Activated naive CD4-positive, alpha-beta T cell treated with anti-CD3 and anti-CD28 coated beads, Interleukin-2, amount 50 U/mL, for 24 hours (primary cell): ENCODE results near the gene CIAO1.
"Not testable (repeated sequence)": the region's sequence is repeated elsewhere in the genome, so short reads cannot be mapped to it uniquely, and the experiment has no call there.

Experiments used
- H3K27ac Mint-ChIP-seq: one replicate; pipeline ENCODE4 v1.8.0; 2021; ENCODE audit warnings: mild to moderate bottlenecking, mixed read lengths
- H3K27me3 Mint-ChIP-seq: one replicate; pipeline ENCODE4 v1.8.0; 2021; ENCODE audit warnings: mixed read lengths
- H3K36me3 Mint-ChIP-seq: one replicate; pipeline ENCODE4 v1.8.0; 2021; ENCODE audit warnings: mixed read lengths
- H3K4me1 Mint-ChIP-seq: one replicate; pipeline ENCODE4 v1.8.0; 2021; ENCODE audit warnings: mixed read lengths
- H3K4me3 Mint-ChIP-seq: one replicate; pipeline ENCODE4 v1.8.0; 2021; ENCODE audit warnings: mild to moderate bottlenecking, mixed read lengths
- H3K9me3 Mint-ChIP-seq: one replicate; pipeline ENCODE4 v1.8.0; 2021; ENCODE audit warnings: mixed read lengths

Gene CIAO1

DNA sequence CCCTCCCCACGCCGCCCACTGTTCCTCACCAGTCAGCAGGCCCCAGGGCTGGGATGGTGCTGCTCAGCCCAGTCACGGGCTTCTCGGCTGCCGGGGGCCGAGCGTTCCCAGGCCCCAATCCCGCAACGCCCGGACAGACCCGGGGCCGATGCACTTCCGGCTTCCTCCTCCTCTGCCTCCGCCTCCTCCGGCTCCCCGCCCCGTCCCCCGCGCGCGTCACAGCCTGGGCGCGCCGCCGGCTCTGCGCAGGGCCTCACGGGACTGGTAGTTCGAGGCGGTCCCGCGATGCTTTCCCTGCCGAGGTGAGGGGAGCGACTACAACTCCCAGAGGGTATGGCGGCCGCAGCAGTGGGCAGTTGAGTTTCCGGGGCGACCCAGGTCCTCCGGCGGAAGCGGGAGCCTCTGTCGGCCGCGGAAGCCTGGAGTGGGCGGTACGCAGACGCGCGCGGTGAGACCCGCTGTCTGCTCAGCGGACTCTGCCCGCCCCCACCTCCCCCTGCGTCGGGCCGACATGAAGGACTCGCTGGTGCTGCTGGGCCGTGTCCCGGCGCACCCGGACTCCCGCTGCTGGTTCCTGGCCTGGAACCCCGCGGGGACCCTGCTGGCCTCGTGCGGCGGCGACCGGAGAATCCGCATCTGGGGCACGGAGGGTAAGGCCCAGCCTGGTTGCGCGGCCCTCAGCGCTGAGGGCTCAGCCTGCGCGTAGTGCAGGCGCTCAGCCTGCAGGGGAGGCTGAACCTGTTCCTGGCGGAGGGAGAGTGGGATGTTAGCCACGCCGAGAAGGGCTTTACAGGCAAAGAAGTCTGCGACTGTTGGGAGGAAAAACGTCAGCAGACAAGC lies at the start of gene CIAO1, which contains the start of gene TMEM127:
Gene CIAO1, plus strand, starts transcription at position 386 of the 840 bp plus-strand sequence. Its CDS starts 126 bp downstream, at position 512.
Gene TMEM127, minus strand, starts transcription at position 158 of the 840 bp plus-strand sequence. CDS start 616 bp downstream, outside the sequence.
- Mint-ChIP-seq H3K27me3 (no peaks in the 10 kb centered on the region), H3K27ac (peak within 1 kb of the TSS; percentile 93), H3K4me1 (peaks cover 54% of the 10 kb centered on the region), H3K36me3 (peaks cover 11% of the 10 kb centered on the region), H3K9me3 (no peaks in the 10 kb centered on the region), H3K4me3 (peak within 1 kb of the TSS; percentile 97)

DNA sequence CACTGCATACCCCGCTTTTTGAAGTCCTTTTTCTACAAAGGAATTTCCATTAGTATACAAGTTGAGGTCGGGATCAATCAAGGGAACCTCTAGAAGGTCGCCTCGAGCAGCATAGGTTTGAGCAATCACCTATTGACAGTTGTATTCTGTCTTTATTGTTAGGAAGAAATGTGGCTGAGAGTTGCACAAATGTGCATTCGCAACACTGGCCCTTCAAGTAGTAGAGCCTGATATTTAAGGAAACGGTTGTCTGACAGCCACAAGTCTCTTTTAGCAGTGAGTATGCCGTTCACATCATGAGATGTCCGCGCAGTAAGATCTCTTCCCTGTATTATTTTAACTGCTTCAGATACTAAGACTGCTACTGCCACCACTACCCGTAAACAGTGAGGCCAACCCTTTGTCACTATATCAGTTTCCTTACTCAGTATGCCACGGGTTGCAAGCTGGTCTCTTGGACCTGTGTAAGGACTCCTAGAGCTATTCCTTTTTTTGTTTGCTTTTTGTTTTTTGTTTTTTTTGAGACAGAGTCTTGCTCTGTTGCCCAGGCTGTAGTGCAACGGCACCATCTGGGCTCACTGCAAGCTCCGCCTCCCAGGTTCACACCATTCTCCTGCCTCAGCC lies 47.4 kb upstream of the CIAO1 start:
- Mint-ChIP-seq H3K27me3 (no peaks in the 10 kb centered on the region), H3K27ac (no peak overlapping the region), H3K9me3 (no peaks in the 10 kb centered on the region), H3K4me1 (no peaks in the 10 kb centered on the region), H3K4me3 (no peak overlapping the region), H3K36me3 (peaks cover 6% of the 10 kb centered on the region)

DNA sequence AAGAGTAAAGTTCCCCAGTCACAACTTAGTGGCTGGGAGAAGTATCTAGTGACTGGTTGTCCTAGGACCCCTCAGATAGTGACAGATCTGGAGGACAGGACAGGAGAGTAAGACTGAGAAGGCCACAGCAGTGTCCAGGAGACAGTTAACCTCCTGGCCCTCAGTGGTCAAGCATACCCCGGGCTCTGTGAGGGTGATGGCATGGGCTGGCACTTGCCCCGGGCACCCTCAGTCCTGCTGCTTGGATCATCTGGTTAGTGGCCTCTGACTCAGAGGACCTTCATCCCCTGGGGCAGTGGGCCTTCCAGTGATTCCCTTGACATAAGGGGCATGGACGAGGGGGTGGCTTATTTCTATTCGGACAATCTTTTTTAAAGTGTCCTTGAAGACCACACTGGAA lies 46.1 kb upstream of the CIAO1 start:
- H3K36me3 Mint-ChIP-seq, H3K4me3 Mint-ChIP-seq, H3K27ac Mint-ChIP-seq, H3K4me1 Mint-ChIP-seq, H3K27me3 Mint-ChIP-seq, H3K9me3 Mint-ChIP-seq: not testable (repeated sequence)

DNA sequence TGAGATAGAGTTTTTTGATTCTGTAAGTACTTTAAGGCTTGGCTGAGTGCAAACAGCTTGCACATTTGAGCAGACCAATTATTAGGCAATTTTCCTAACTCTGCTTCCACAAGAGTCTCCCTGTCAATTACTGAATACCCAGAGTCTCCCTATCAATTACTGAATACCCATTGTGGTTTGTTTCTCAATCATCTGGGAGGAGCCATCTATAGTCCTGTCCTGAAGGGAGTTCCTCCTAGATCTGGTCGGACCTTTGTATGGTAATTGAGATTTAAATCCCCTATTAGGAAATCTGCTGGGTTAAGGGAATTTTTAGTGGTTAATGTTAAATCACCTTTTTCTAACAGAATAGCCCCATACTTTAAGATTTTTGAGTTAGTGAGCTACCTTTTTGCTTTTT lies 44.9 kb upstream of the CIAO1 start:
- not testable (repeated sequence) for H3K36me3 Mint-ChIP-seq, H3K4me1 Mint-ChIP-seq, H3K9me3 Mint-ChIP-seq, H3K27me3 Mint-ChIP-seq, H3K27ac Mint-ChIP-seq, H3K4me3 Mint-ChIP-seq

DNA sequence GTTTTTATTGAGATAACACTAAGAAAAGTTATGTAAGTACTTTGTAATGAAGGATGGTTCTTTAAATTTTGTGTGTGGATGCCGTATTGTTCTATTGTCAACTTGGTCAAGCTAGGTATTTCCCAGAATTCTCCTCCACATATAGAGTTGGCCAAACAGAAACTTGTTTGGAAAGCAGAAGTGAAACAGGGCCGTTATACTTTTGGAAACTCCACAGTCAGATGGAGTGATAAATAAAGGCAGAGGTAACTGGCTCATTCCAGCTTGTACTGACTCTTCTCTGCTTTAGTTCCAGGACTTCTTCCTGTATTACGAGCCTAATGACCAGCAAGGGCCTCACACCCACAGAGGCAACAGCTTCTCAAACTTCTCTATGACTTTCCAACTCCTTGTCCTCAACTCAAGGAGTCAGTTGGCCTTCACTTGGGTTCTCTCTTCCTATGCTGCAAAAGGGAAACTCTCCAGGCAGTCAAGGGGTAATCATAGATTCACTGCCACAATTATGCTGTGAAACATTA lies 41.0 kb upstream of the CIAO1 start:
- no peaks in the 10 kb centered on the region for H3K4me1 Mint-ChIP-seq
- no peaks in the 10 kb centered on the region for H3K27me3 Mint-ChIP-seq
- no peaks in the 10 kb centered on the region for H3K9me3 Mint-ChIP-seq
- no peak overlapping the region for H3K27ac Mint-ChIP-seq
- peaks cover 2% of the 10 kb centered on the region for H3K36me3 Mint-ChIP-seq
- no peak overlapping the region for H3K4me3 Mint-ChIP-seq

DNA sequence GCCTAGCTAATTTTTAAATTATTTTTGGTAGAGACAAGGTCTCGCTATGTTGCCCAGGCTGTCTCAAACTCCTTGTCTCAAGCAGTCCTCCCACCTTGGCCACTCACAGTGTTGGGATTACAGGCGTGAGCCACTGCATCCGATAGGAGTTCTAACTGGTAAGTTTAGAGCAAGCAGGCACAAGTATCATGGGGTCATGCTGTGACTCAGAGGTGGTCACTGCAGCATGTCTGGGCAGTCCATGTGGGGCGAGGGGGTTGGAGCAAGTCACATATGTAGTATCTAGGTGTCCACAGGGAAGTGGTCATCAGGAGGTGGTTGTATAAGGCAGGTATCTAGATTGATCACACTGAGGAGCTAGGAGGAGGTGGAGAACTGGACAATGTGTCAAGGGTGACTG lies 34.7 kb upstream of the CIAO1 start:
- no peak overlapping the region for H3K27ac Mint-ChIP-seq
- H3K4me1 Mint-ChIP-seq: no peaks in the 10 kb centered on the region
- H3K9me3 Mint-ChIP-seq: no peaks in the 10 kb centered on the region
- H3K36me3 Mint-ChIP-seq: no peaks in the 10 kb centered on the region
- no peaks in the 10 kb centered on the region for H3K27me3 Mint-ChIP-seq
- no peak overlapping the region for H3K4me3 Mint-ChIP-seq

DNA sequence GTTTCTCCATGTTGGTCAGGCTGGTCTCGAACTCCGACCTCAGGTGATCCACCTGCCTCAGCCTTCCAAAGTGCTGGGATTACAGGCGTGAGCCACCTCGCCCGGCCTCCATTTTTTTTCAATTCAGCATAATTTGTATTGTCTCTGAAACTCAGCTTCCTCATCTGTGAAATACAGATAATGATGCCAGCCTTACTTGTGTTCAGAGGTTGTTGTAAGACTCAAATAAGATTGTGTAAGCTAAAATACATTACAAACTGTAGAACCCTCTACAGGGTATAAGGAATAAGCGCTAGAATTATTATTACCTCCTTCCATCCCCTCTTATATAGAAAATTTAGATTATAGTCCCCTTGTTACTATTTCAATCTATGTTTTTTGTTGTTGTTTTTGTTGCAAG lies 32.6 kb upstream of the CIAO1 start:
- no peaks in the 10 kb centered on the region for H3K9me3 Mint-ChIP-seq
- H3K4me3 Mint-ChIP-seq: no peak overlapping the region
- H3K4me1 Mint-ChIP-seq: no peaks in the 10 kb centered on the region
- no peaks in the 10 kb centered on the region for H3K36me3 Mint-ChIP-seq
- no peak overlapping the region for H3K27ac Mint-ChIP-seq
- no peaks in the 10 kb centered on the region for H3K27me3 Mint-ChIP-seq

DNA sequence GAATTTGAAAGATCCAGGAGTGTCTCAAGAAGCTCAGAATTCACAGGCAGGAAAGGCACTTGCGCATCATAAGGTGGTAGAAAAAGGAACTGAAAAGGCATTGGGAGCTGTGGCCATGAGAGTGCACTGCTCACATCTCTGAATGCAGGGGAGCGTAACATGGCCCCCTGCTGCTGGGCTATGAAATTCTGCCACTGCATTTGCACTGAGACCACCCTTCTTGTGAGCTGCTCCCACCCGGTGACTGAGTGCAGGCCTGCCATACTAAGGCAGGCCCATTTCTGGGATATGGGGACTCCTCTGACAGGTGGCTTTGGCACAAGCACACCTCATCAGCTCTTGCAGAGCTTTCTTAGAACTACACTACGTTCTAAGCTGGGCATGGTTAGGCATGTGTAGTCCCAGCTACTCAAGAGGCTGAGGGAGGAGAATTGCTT lies 32.1 kb upstream of the CIAO1 start:
- H3K27me3 Mint-ChIP-seq: no peaks in the 10 kb centered on the region
- H3K36me3 Mint-ChIP-seq: no peaks in the 10 kb centered on the region
- no peaks in the 10 kb centered on the region for H3K4me1 Mint-ChIP-seq
- H3K4me3 Mint-ChIP-seq: no peak overlapping the region
- no peaks in the 10 kb centered on the region for H3K9me3 Mint-ChIP-seq
- no peak overlapping the region for H3K27ac Mint-ChIP-seq

DNA sequence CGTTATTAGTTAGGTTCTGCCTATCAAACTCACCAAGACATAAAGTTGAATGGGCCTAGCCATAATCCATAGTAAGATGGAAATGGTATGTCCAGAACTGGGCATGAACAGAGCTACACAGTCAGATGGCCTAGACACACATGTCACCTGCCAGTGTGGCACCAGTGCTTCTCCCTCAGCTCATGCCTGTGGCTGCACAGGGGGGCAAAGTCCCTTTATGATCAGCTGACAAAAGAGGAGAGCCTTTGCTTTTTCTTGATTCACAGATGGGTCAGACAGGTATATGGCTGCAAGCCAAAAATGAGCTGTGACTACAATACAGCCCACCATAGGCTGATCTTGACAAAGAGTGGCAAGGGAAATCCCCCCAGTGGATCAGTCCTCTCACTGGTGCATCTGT lies 29.1 kb upstream of the CIAO1 start:
- H3K36me3 Mint-ChIP-seq: no peaks in the 10 kb centered on the region
- peaks cover 14% of the 10 kb centered on the region for H3K4me1 Mint-ChIP-seq
- H3K27me3 Mint-ChIP-seq: no peaks in the 10 kb centered on the region

DNA sequence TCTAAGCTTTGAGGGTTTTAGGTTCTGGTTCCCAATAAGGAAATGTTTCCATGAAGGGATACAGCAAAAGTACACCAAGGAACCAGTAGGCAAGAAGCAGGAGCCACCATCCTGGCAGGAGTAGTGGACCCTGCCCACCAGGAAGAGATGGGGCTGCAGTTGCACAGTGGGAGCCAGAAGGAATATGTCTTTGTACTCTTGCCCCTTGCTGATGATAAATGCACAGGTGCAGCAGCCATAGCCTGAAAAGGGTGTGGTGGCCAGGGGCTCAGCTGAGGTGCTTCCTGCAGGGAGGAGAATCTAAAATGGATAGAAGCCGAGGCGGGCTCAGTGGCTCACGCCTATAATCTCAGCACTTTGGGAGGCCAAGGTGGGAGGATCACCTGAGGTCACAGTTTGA lies 27.8 kb upstream of the CIAO1 start:
- Mint-ChIP-seq H3K4me1 (peaks cover 27% of the 10 kb centered on the region), H3K27ac (no peak overlapping the region), H3K27me3 (no peaks in the 10 kb centered on the region), H3K36me3 (no peaks in the 10 kb centered on the region), H3K9me3 (no peaks in the 10 kb centered on the region), H3K4me3 (no peak overlapping the region)

More for the DNA sequence above, 29.1 kb upstream of the CIAO1 start:
- no peak overlapping the region for H3K4me3 Mint-ChIP-seq
- H3K27ac Mint-ChIP-seq: no peak overlapping the region
- H3K9me3 Mint-ChIP-seq: no peaks in the 10 kb centered on the region

DNA sequence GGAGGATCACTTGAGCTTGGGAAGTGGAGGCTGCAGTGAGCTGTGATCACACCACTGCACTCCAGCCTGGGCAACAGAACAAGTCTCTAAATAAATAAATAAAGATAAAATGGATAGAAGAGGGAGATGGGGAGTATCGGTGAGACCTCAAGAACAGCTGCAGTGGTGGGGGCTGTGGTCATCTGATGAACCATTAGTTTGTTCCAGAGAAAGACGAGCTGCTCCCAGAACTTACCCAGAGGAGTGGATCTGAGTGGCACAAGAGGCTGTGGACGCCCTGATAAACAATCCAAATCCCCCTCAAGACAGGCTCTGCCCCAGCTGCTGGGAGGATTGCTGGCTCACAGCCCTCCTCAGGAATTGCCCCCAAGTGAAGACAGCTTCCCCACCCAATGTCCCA lies 26.9 kb upstream of the CIAO1 start:
- Mint-ChIP-seq H3K4me3 (no peak overlapping the region), H3K4me1 (peaks cover 28% of the 10 kb centered on the region), H3K27me3 (no peaks in the 10 kb centered on the region), H3K36me3 (no peaks in the 10 kb centered on the region), H3K9me3 (no peaks in the 10 kb centered on the region), H3K27ac (no peak overlapping the region)

DNA sequence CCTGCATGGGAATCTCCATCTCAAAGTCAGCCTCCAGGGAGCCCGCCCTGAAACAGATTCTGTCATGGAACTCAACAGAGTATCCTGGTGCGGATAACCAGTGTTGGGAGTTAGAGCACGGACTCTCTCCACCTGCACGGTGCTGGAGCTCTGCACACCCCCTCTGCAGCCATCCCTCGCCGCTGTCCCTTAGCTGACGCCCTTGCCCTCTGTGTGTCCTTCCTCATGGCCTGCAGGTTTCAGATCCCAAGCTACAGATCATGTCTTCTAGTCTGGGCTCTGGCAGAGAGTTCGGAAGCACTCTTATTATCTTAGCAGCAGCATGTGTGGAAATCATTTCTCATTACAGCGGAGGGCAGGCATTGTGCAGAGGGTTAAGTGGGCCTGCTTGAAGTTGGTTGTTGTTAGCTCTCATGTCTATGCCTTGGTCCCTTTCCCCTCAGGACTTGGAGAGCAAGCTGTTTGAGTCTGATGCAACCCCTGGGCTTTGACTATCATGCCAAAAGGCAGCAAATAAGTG lies 26.2 kb upstream of the CIAO1 start:
- no peak overlapping the region for H3K27ac Mint-ChIP-seq

DNA sequence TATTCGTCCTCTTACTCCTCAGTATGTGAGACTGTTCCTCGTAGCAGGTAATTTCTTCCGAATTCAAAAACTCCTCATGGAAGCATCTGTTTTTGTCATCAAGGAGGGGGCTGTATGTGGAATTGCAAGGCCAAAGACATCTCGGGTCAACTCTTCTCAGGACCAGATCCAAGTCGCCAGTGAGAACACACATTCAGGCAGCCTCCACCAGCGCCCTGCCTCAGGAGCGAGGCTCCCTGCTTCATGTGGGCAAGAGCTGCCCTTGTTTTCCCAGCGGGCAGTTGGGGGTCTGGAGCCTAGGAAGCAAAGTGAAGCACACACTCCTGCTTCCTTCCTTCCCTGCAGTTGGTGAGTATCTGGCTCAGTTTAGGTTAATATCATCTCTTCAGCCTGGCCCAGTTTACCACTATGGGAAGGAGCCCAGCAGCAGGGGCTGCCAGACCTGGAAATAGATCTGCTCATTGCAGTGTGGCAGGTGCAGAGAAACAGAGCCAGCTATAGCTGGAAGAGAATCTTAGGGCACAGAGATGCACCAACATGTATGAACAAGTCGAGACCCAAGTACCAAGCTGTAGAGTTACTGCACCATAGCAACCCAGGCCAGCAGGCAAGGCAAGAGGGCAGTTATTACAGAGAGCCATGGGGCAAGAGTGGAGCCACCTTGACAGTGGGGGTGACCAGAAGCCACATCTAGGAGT lies 25.5 kb upstream of the CIAO1 start:
- Mint-ChIP-seq H3K4me3 (no peak overlapping the region), H3K4me1 (peaks cover 35% of the 10 kb centered on the region), H3K36me3 (no peaks in the 10 kb centered on the region), H3K27me3 (no peaks in the 10 kb centered on the region), H3K9me3 (no peaks in the 10 kb centered on the region), H3K27ac (peak overlapping the region; percentile 43)

More for the DNA sequence above, 26.2 kb upstream of the CIAO1 start:
- H3K9me3 Mint-ChIP-seq: no peaks in the 10 kb centered on the region
- H3K27me3 Mint-ChIP-seq: no peaks in the 10 kb centered on the region
- H3K4me3 Mint-ChIP-seq: no peak overlapping the region
- peaks cover 31% of the 10 kb centered on the region for H3K4me1 Mint-ChIP-seq
- H3K36me3 Mint-ChIP-seq: no peaks in the 10 kb centered on the region

DNA sequence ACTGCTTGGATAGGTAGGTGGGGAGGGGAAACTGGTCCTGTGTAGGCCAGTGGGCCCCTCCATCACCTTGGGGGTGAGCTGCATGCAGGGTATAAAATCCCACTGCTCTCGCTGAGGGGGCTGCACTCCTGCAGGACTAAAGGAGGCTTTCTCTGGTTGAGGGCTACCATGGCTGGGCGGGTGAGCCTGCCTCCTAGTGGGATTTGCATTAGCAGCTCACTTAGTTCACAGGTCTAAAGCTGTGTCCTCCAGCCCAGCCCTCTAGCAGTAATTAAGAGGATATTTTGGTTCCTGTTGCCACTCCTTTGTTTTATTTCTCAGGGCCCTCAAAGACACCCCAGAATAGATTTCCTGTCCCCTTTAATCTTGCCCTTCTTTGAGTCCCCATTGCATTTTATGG lies 24.8 kb upstream of the CIAO1 start:
- peaks cover 42% of the 10 kb centered on the region for H3K4me1 Mint-ChIP-seq
- H3K27me3 Mint-ChIP-seq: no peaks in the 10 kb centered on the region
- no peak overlapping the region for H3K4me3 Mint-ChIP-seq

DNA sequence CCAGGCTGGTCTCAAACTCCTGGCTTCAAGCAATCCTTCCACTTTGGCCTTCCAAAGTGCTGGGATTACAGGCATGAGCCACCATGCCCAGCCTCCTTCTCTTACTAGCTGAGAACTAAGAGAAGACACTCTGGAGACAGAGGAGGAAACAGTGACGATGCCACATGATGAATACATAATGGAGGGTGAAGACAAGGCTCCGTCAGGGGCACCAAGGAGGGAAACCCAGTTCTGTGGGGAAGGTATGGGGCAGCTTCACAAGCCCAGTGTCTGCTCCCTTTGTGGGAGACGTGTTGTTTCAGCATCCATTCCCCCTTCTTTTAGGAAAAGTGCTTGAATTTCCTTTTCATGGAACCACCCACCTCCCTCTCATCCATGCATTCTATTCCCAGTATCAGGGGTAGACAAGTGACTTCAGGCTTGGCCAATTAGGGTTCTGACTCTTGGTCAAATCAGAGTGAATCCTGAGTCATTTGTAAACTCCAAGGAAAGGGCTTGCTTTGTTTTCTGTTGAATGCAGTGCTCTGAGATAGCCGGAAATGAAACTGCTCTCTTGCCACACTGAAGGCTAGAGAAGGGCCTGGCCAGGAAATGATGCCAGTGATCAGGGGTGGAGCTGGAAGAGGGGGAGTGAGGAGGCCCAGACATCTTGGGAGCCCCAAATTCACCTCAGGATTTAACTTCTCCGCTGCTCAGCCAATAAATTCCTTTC lies 24.0 kb upstream of the CIAO1 start:
- peak overlapping the region; percentile 54 for H3K4me3 Mint-ChIP-seq
- H3K4me1 Mint-ChIP-seq: peaks cover 49% of the 10 kb centered on the region
- no peaks in the 10 kb centered on the region for H3K9me3 Mint-ChIP-seq
- no peaks in the 10 kb centered on the region for H3K36me3 Mint-ChIP-seq
- H3K27ac Mint-ChIP-seq: peak overlapping the region; percentile 90
- no peaks in the 10 kb centered on the region for H3K27me3 Mint-ChIP-seq

More for the DNA sequence above, 24.8 kb upstream of the CIAO1 start:
- Mint-ChIP-seq H3K36me3 (no peaks in the 10 kb centered on the region), H3K27ac (peak overlapping the region; percentile 90), H3K9me3 (no peaks in the 10 kb centered on the region)
